Measurements from ENCODE around the gene MAP3K13. TPM values are rescaled to one million over a fixed set of nuclear protein-coding genes. Genes with fewer than 3 reads are reported as not detected.
"Not testable (repeated sequence)": the region's sequence is repeated elsewhere in the genome, so short reads cannot be mapped to it uniquely, and the experiment has no call there.

MAP3K13 gene
- total RNA-seq, 1 donor from 2014 or later = 29.6 TPM

GRCh38 chr3:185366074-185366335 is 3.1 kb downstream of the MAP3K13 start:
- no peak for TF ChIP-seq CTCF (IDR thresholded peaks at IDR 0.05; ENCODE audit: unreplicated experiment)
- H3K4me3 Mint-ChIP-seq (ENCODE audit: low read depth) = no peak overlapping the region
- peaks cover 26% of the 10 kb centered on the region for H3K4me1 Mint-ChIP-seq (ENCODE audit: low read depth)
- no peak for DNase-seq (ENCODE audit: low spot score, unreplicated experiment)
- peaks cover 57% of the 10 kb centered on the region for H3K27me3 Mint-ChIP-seq
- H3K36me3 Mint-ChIP-seq (ENCODE audit: insufficient read depth) = no peaks in the 10 kb centered on the region
- H3K27ac Mint-ChIP-seq = no peak overlapping the region
- H3K9me3 Mint-ChIP-seq (ENCODE audit: low read depth) = no peaks in the 10 kb centered on the region

DNA sequence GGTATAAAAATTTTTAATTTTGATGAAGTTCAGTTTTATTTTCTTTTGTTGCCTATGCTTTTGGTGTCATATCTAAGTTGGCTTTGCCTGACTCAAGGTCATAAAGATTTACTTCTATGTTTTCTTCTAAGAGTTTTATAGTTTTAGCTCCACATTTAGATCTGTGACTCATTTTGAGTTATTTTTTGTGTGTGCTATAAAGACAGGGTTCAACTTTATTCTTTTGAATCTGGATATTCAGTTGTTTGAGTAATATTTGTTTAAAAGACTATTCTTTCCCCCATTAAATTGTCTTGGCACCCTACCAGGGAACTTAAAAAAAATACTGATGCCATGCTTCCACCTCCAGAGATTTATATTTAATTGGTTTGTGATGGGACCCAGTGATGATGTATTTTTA is 4.0 kb downstream of the MAP3K13 start:
- Mint-ChIP-seq H3K4me3 (ENCODE audit: low read depth) (no peak overlapping the region), H3K27me3 (peaks cover 62% of the 10 kb centered on the region)

GRCh38 chr3:185370349-185370748 is 7.4 kb downstream of the MAP3K13 start:
- H3K27ac Mint-ChIP-seq; H3K4me3 Mint-ChIP-seq (ENCODE audit: low read depth); H3K36me3 Mint-ChIP-seq (ENCODE audit: insufficient read depth); H3K9me3 Mint-ChIP-seq (ENCODE audit: low read depth); DNase-seq (ENCODE audit: low spot score, unreplicated experiment): not testable (repeated sequence)
- peaks cover 24% of the 10 kb centered on the region for H3K4me1 Mint-ChIP-seq (ENCODE audit: low read depth)
- peaks cover 43% of the 10 kb centered on the region for H3K27me3 Mint-ChIP-seq

More for the DNA sequence above, 4.0 kb downstream of the MAP3K13 start:
- Mint-ChIP-seq H3K27ac (no peak overlapping the region), H3K4me1 (ENCODE audit: low read depth) (peaks cover 30% of the 10 kb centered on the region), H3K9me3 (ENCODE audit: low read depth) (no peaks in the 10 kb centered on the region), H3K36me3 (ENCODE audit: insufficient read depth) (no peaks in the 10 kb centered on the region)
- no peak for TF ChIP-seq CTCF (IDR thresholded peaks at IDR 0.05; ENCODE audit: unreplicated experiment)
- no peak for DNase-seq (ENCODE audit: low spot score, unreplicated experiment)

GRCh38 chr3:185371306-185372074 is 8.6 kb downstream of the MAP3K13 start:
- H3K27me3 Mint-ChIP-seq = peaks cover 34% of the 10 kb centered on the region
- no peaks in the 10 kb centered on the region for H3K36me3 Mint-ChIP-seq (ENCODE audit: insufficient read depth)
- H3K9me3 Mint-ChIP-seq (ENCODE audit: low read depth) = no peaks in the 10 kb centered on the region
- H3K27ac Mint-ChIP-seq = no peak overlapping the region
- no peak overlapping the region for H3K4me3 Mint-ChIP-seq (ENCODE audit: low read depth)
- no peak for TF ChIP-seq CTCF (IDR thresholded peaks at IDR 0.05; ENCODE audit: unreplicated experiment)
- H3K4me1 Mint-ChIP-seq (ENCODE audit: low read depth) = peaks cover 17% of the 10 kb centered on the region
- no peak for DNase-seq (ENCODE audit: low spot score, unreplicated experiment)

GRCh38 chr3:185381320-185382058 is 18.6 kb downstream of the MAP3K13 start:
- H3K36me3 Mint-ChIP-seq (ENCODE audit: insufficient read depth) = no peaks in the 10 kb centered on the region
- peaks cover 10% of the 10 kb centered on the region for H3K9me3 Mint-ChIP-seq (ENCODE audit: low read depth)
- no peak for DNase-seq (ENCODE audit: low spot score, unreplicated experiment)
- H3K4me1 Mint-ChIP-seq (ENCODE audit: low read depth) = peaks cover 3% of the 10 kb centered on the region
- H3K27ac Mint-ChIP-seq = no peak overlapping the region
- peaks cover 3% of the 10 kb centered on the region for H3K27me3 Mint-ChIP-seq
- no peak overlapping the region for H3K4me3 Mint-ChIP-seq (ENCODE audit: low read depth)
- TF ChIP-seq CTCF (IDR thresholded peaks at IDR 0.05; ENCODE audit: unreplicated experiment) = no peak

Measured in progenitor cell of endocrine pancreas (in vitro differentiated cells).